CD14-positive monocyte (primary cell): ENCODE data around the gene PTPRR. TPM values are rescaled to one million over a fixed set of nuclear protein-coding genes. Genes with fewer than 3 reads are reported as not detected.

Source experiments
- DNase-seq, 3 donors: peaks; one replicate each; pipeline ENCODE4 v3.0.0-alpha.2; 2011 to 2022
- H2AFZ ChIP-seq: 2 replicates; pipeline ENCODE4 v1.6.0; 2012; ENCODE audit warnings: mild to moderate bottlenecking, low read depth, low read length, inconsistent platforms; ENCODE audit not compliant: insufficient read depth, poor library complexity, severe bottlenecking
- H3K27ac ChIP-seq, 2 donors: 1 replicate in 1 of 2; 2 replicates in 1 of 2; pipeline ENCODE4 v1.5.1; 2012 to 2013; ENCODE audit warnings: low read length in 2 of 2, control low read depth in 1 of 2, inconsistent platforms in 1 of 2, low read depth in 1 of 2, mild to moderate bottlenecking in 1 of 2
- H3K27me3 ChIP-seq, 2 donors: one replicate each; pipeline versions ENCODE4 v1.6.0 to v1.6.1; 2011 to 2013; ENCODE audit warnings: low read length in 2 of 2; ENCODE audit not compliant: control insufficient read depth in 2 of 2, insufficient read depth in 2 of 2
- H3K36me3 ChIP-seq, 2 donors: replicated peaks in 1 of 2; 1 replicate in 1 of 2; 2 replicates in 1 of 2; pipeline versions ENCODE4 v1.5.1 to v1.6.1; 2012 to 2013; ENCODE audit warnings: low read length in 2 of 2, control low read depth in 1 of 2, inconsistent platforms in 1 of 2, mild to moderate bottlenecking in 1 of 2; ENCODE audit not compliant: insufficient read depth in 2 of 2, control insufficient read depth in 1 of 2
- H3K4me1 ChIP-seq, 2 donors: 1 replicate in 1 of 2; 2 replicates in 1 of 2; pipeline versions ENCODE4 v1.5.1 to v1.6.1; 2012 to 2013; ENCODE audit warnings: low read length in 2 of 2, control low read depth in 1 of 2, inconsistent platforms in 1 of 2, mild to moderate bottlenecking in 1 of 2, moderate library complexity in 1 of 2; ENCODE audit not compliant: insufficient read depth in 2 of 2, control insufficient read depth in 1 of 2
- H3K4me2 ChIP-seq: replicated peaks from 2 replicates; pipeline ENCODE3; 2012; ENCODE audit warnings: low read length, moderate library complexity, mild to moderate bottlenecking; ENCODE audit not compliant: poor library complexity, severe bottlenecking; ENCODE audit errors: extremely low read depth
- H3K4me3 ChIP-seq, 3 experiments: fragments of 200-600 bp in 1 of 3; sonication (generic) in 1 of 3; replicated peaks in 1 of 3; 1 replicate in 2 of 3; 2 replicates in 1 of 3; pipeline ENCODE4 v1.5.1; 2011 to 2013; ENCODE audit warnings: low read length in 3 of 3, mild to moderate bottlenecking in 3 of 3, control low read depth in 2 of 3, low read depth in 2 of 3, inconsistent platforms in 1 of 3, moderate library complexity in 1 of 3
- H3K79me2 ChIP-seq: 2 replicates; pipeline ENCODE4 v1.6.0; 2012; ENCODE audit warnings: mild to moderate bottlenecking, control low read depth, inconsistent platforms, low read length, moderate library complexity; ENCODE audit not compliant: insufficient read depth
- H3K9ac ChIP-seq: 2 replicates; pipeline ENCODE4 v1.6.0; 2017; ENCODE audit warnings: low read length, mild to moderate bottlenecking; ENCODE audit not compliant: insufficient read depth, poor library complexity, severe bottlenecking
- H3K9me3 ChIP-seq, 2 donors: replicated peaks in 1 of 2; 1 replicate in 1 of 2; 2 replicates in 1 of 2; pipeline versions ENCODE4 v1.5.1 to v1.6.1; 2012 to 2013; ENCODE audit warnings: low read length in 2 of 2, control low read depth in 1 of 2; ENCODE audit not compliant: control insufficient read depth in 1 of 2, insufficient read depth in 1 of 2
- H4K20me1 ChIP-seq: 2 replicates; pipeline ENCODE4 v1.6.0; 2012; ENCODE audit warnings: mild to moderate bottlenecking, low read length, control low read depth, moderate library complexity; ENCODE audit not compliant: insufficient read depth
- H3K27ac Mint-ChIP-seq, 7 donors: one replicate each; pipeline ENCODE4 v1.8.0; 2020; ENCODE audit warnings: mild to moderate bottlenecking in 7 of 7, mixed read lengths in 7 of 7, moderate library complexity in 6 of 7, inconsistent platforms in 2 of 7
- H3K27me3 Mint-ChIP-seq, 3 donors: one replicate each; pipeline ENCODE4 v1.8.0; 2021 to 2022; ENCODE audit warnings: low read depth in 3 of 3, mild to moderate bottlenecking in 3 of 3, mixed read lengths in 3 of 3, moderate library complexity in 3 of 3, inconsistent platforms in 1 of 3
- H3K36me3 Mint-ChIP-seq, 2 donors: one replicate each; pipeline ENCODE4 v1.8.0; 2020; ENCODE audit warnings: mixed read lengths in 2 of 2, inconsistent platforms in 1 of 2, mild to moderate bottlenecking in 1 of 2
- H3K4me1 Mint-ChIP-seq: one replicate; pipeline ENCODE4 v1.8.0; 2020; ENCODE audit warnings: mild to moderate bottlenecking, mixed read lengths
- H3K4me3 Mint-ChIP-seq, 2 donors: one replicate each; pipeline ENCODE4 v1.8.0; 2020; ENCODE audit warnings: mild to moderate bottlenecking in 2 of 2, mixed read lengths in 2 of 2, moderate library complexity in 1 of 2
- H3K9me3 Mint-ChIP-seq, 7 donors: one replicate each; pipeline ENCODE4 v1.8.0; 2020 to 2022; ENCODE audit warnings: mixed read lengths in 7 of 7, mild to moderate bottlenecking in 6 of 7, moderate library complexity in 6 of 7, inconsistent platforms in 2 of 7
- CTCF ChIP-seq: fragments of 200-600 bp; IDR thresholded peaks from one replicate; pipeline ENCODE4 v1.8.0; 2022; ENCODE audit warnings: antibody characterized with exemption, mild to moderate bottlenecking
- WGBS: methylation state at CpG from one replicate; pipeline ENCODE4 v1.1.5; 2013; ENCODE audit warnings: missing lambda C conversion rate; ENCODE audit not compliant: insufficient coverage; 5-methylcytosine and 5-hydroxymethylcytosine counted together
- intact Hi-C, 2 donors: fragments of 100-400 bp; cut with micrococcal nuclease; formaldehyde crosslinking; loops; one replicate each; pipeline versions ENCODE4 v1.15.0 to v1.15.1; 2023
- polyA plus RNA-seq, 3 donors: library from polyadenylated mRNA; depleted of rRNA in 1 of 3; unstranded in 2 of 3; stranded (reverse) in 1 of 3; fragments of 300-500 nt in 2 of 3; fragments of >200 nt in 1 of 3; fragmentation: Illumina TruSeq in 2 of 3; gene quantifications; 1 replicate in 2 of 3; 2 replicates in 1 of 3; pipeline ENCODE4 v1.2.3, GENCODE V29; 2012 to 2021

The PTPRR gene
- polyA plus RNA-seq, 3 donors = not detected

- Histone ChIP-seq H3K36me3 (no peaks in the 10 kb centered on the region), H4K20me1 (no peaks in the 10 kb centered on the region), H3K4me1 (no peaks in the 10 kb centered on the region), H3K27me3 (no peaks in the 10 kb centered on the region), H3K4me2 (no peak overlapping the region), H3K9me3 (no peaks in the 10 kb centered on the region), H3K79me2 (no peaks in the 10 kb centered on the region), H3K27ac (no peak overlapping the region), H2AFZ (no peak overlapping the region), H3K4me3 (no peak overlapping the region), H3K9ac (no peak overlapping the region)
- H3K9me3 Mint-ChIP-seq = peaks cover 0 to 4% (median 0%) of the 10 kb centered on the region in 7 donors
- no peak for TF ChIP-seq CTCF
- no peaks in the 10 kb centered on the region for H3K4me1 Mint-ChIP-seq
- DNase-seq = no peak
- 86% methylated on average over 1 of the region's 1 CpG for WGBS
- H3K4me3 Mint-ChIP-seq = no peak overlapping the region
- H3K36me3 Mint-ChIP-seq = no peaks in the 10 kb centered on the region
- H3K27ac Mint-ChIP-seq = no peak overlapping the region
- peaks cover 0 to 2% (median 0%) of the 10 kb centered on the region in 3 donors for H3K27me3 Mint-ChIP-seq
- intact Hi-C loops = no loop called here
Measured at GRCh38 chr12:70663838-70664237, 256.7 kb downstream of the PTPRR start.

GRCh38 chr12:70661466-70662161 is 258.9 kb downstream of the PTPRR start:
- Histone ChIP-seq H3K9ac (no peak overlapping the region), H3K4me1 (no peaks in the 10 kb centered on the region), H4K20me1 (no peaks in the 10 kb centered on the region), H3K4me2 (no peak overlapping the region), H3K4me3 (no peak overlapping the region), H2AFZ (no peak overlapping the region), H3K36me3 (no peaks in the 10 kb centered on the region), H3K79me2 (no peaks in the 10 kb centered on the region), H3K9me3 (no peaks in the 10 kb centered on the region), H3K27me3 (no peaks in the 10 kb centered on the region), H3K27ac (no peak overlapping the region)
- WGBS = 89% methylated on average over 4 of the region's 8 CpGs
- Mint-ChIP-seq H3K36me3 (no peaks in the 10 kb centered on the region), H3K4me1 (no peaks in the 10 kb centered on the region), H3K27me3 (no peaks in the 10 kb centered on the region), H3K4me3 (no peak overlapping the region), H3K9me3 (peaks cover 0 to 3% (median 0%) of the 10 kb centered on the region in 7 donors), H3K27ac (no peak overlapping the region)
- no peak for DNase-seq
- intact Hi-C loops = no loop called here
- no peak for TF ChIP-seq CTCF
